ENCODE data around the gene NCOR1. TPM values are rescaled to one million over a fixed set of nuclear protein-coding genes. Genes with fewer than 3 reads are reported as not detected.
"Not testable (repeated sequence)": the region's sequence is repeated elsewhere in the genome, so short reads cannot be mapped to it uniquely, and the experiment has no call there.

Gene NCOR1
- polyA plus RNA-seq, 3 donors: 108 to 112 (median 110) TPM

DNA sequence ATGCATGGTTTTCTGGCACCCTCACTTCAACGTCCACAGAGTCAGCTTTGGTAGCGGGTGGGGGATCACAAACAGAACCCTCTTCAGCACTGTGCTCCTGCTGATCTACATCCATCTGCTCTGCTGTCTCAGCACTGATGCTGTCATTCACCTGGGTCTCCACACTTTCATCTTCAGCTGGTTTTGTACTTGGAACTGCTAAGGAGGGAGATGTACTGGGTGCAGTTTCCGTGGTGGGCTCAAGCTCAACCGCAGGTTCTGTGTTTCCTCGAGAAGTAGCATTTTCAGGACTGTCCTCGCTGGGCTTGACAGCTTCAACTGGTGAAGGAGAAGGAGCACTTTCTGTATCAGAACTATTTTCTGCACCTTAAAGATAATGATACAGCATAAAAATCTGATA lies 113.9 kb downstream of the NCOR1 start:
- DNase-seq (ENCODE audit: low read depth in 3 of 3, low spot score in 2 of 3): no peak

DNA sequence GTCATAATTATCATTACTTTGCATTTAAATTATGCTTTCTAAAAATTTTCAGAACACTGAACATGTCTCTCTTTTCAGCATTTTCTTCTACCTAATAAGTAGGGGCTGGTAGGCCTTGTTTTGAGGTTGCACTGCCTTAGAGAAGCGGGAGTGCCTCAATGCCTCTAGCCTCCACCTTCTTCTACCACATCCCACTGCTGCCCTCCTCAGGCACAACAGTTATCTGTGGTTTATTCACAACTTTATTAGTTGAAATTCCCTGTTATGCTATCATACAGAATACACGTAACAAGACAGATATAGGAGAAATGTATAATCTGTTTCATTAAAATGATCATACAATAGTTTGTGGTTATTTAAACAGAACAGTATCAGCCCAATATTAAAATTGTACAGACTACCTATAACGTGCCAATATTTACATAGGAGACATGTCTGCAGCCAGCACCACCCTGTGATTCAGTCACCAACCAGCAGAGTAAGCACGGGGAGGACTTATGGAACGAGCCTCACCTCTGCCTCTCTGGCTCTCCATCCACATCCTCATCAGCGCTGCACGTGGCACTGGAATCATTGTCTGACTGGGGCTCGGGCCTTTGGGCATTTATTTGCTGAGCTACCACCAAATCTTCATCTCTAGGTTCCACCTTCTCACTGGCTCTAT lies 114.5 kb downstream of the NCOR1 start:
- no peak for DNase-seq (ENCODE audit: low read depth in 3 of 3, low spot score in 2 of 3)

DNA sequence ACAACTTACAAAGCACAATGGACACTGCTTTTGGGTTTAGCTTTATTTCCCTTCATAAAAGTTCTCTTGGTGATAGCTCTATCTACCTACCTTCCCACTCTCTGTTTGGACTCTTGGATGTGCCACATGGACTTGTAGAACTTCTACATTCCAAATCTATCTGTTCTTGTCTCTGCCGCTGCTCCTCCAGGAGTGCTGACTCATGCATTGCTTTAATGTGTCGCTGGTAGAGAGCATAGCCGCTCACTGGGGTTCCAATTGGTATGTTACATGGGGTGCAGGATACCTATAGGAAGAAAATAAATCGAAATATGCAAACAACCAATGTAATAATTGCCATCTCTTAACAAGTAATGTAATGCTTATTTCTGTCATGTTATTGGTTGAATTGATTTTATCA lies 123.6 kb downstream of the NCOR1 start:
- no peak for DNase-seq (ENCODE audit: low read depth in 3 of 3, low spot score in 2 of 3)

DNA sequence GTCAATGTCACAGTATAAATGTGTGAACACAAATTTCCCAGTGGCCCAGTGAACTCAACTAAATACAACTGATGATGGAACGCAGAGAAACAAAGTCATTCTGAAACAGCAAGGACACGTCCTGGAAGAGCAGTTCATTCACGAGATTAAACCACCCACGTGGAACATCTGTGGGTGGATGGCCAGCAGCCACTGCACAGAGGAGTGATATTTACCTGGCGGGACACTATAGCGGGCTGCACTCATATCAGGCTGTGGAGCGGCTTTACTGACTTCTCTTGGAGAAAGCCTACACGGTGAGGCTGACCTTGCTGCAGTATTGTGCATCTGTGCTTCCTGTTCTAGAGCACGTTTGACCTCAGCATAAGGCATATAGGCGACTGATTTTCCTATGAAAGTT lies 128.4 kb downstream of the NCOR1 start:
- DNase-seq (ENCODE audit: low read depth in 3 of 3, low spot score in 2 of 3): no peak

DNA sequence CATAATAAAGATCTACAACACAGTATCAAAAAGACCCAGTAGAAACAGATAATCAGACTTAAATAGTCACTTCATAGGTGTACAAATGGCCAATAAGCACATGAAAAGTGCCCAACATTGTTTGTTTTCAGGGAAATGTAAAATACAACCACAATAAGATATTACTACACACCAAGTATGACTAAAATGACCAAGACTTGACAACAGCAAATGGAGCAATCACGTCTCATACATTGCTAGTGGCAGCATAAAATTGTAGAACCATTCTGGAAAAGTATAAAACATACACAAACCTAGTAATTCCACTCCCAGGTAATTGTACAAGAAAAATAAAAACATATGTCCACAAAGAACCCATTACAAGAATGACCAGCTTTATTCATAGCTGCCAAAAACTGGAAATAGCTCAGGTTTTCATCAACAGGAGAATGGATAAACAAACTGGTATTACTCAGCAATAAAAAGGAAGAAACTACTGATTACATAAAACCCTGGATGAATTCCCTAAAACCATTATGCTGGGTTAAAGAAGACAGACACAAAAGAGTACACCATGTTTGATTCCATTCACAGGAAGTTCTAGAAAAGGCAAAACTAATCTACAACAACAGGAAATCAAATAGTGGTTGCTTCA lies 130.2 kb downstream of the NCOR1 start:
- no peak for DNase-seq (ENCODE audit: low read depth in 3 of 3, low spot score in 2 of 3)

DNA sequence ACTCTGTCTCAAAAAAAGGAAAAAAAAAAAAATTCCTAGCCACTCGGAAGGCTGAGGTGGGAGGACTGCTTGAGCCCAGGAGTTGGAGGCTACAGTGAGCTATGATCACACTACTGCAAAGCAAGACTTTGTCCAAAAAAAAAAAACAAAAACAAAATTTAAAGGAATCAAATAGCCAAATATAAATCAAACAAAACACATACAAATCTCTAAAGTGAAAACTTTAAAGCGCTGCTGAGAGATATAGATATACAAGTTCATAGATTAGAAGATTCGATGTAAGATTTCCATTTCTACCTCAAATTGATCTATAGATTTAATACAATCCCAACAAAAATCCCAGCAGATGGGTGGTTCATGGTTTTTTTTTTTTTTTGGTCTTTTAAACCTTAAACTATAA lies 132.1 kb downstream of the NCOR1 start:
- no peak for DNase-seq (ENCODE audit: low read depth in 3 of 3, low spot score in 2 of 3)

DNA sequence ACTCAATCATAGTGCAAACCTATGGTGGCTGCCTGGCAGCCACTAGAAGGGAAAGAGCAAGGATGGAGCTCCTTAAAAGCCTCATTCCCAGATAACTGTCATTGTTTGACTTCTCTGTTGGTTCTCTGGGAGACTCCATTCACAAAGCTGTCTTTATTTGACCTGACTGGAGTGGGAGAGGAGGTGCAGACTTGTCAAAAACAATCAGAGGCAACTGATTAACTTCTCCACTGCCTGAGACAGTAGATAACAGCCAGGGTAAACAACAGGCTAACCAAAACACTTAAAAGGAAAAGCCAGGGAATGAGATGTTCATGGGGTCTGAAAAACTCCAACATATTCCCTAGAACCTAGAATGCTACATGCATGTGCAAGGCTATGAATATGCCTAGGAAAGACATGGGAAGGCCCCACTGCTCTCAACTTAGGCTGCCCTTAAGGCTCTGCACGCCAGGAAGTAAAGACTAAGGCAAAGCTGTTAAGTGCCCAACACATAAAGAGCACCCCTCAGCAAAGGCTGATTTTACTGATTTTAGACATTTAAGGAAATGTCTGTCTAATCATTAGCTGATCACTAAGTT lies 133.7 kb downstream of the NCOR1 start:
- DNase-seq (ENCODE audit: low read depth in 3 of 3, low spot score in 2 of 3): no peak

DNA sequence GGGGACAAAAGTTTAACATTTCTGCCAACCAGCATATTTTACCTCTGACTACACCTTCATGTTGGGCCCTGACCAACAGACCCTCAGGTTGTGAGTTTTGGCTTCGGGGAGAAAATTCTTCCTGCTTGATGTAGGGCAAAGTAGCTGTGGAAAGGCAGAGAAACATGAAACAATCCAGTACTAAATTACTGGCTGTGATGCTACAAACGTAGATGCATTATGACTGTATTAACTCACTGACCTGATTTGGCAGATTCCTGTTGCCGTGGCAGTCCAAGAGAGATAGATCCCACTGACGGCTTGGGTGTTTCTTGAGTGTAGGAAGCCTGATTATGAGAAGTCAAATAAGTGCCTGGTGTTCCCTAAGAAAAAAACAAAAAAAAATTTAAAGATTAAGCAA lies 135.0 kb downstream of the NCOR1 start:
- no peak for DNase-seq (ENCODE audit: low read depth in 3 of 3, low spot score in 2 of 3)

DNA sequence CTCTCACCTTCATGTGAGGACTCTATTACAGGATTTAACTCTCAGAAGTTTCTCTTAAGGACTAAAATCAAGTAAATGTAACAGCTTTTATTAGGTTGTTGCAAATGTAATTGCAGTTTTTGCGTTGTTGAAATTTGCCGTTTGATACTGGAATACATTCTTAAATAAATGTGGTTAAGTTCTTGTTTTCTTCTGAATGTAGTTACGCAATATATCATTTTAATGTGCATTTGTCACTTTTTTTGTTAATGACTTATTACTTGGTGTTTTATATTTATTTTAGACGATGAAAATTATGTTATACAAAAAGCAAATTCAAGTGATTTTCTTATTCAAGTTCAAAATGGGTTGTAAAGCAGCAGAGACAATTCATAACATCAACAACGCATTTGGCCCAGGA lies 139.4 kb downstream of the NCOR1 start:
- no peak for DNase-seq (ENCODE audit: low read depth in 3 of 3, low spot score in 2 of 3)

DNA sequence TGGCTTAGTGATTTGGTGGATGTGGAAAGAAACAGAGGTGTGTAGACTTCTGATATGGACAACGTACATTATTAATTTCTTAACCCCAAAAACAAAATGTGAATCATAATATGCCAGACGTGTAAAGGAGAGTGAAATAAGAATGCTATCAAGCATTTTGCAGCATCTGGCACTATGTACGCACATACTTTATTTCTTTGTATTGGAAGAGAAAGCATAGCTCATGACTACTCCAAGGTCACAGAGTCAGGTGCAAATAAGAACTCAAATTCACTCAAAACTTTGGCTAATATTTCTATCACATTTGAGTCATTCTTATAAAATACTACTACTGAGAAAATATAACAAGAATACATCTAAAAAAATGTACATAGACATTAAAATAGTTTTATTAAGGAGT lies 140.9 kb downstream of the NCOR1 start:
- DNase-seq (ENCODE audit: low read depth in 3 of 3, low spot score in 2 of 3): no peak

DNA sequence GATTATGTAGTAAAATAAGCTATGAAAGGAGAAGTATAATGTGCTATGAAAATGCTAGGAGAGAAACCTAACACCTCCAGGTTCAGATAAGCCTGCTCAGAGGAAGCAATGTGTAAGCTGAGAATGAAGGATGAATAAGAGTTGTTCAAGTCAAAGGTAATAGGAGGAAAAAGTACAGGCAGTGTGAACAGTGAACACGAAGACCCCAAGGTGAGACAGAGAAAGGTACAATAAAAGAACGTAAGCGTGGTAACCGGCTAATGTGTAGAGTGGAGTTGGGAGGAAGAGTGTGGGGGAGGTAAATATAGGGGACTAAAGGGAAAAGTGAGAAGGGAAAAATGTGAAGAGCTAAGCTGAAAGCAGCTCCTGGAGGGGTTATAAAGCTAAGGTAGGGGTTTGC lies 141.5 kb downstream of the NCOR1 start:
- no peak for DNase-seq (ENCODE audit: low read depth in 3 of 3, low spot score in 2 of 3)

DNA sequence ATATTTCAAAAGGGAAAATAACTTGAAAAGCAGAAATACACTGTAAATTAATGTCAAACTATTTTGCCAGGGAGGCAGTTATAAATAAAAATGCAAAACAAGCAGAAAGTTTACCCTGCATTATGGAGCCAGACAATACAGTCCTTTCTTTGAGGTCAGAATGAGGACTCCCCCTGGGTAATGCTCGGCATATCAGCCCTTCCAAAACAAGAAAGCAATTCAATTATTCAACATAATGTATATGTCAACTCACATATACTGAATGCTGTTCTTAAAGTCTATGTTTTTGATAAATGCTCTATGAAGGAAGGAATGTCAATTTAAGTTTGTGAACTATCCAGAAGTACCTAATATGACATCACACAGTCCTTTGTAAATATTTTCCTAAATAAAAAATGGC lies 143.3 kb downstream of the NCOR1 start:
- DNase-seq (ENCODE audit: low read depth in 3 of 3, low spot score in 2 of 3): no peak

DNA sequence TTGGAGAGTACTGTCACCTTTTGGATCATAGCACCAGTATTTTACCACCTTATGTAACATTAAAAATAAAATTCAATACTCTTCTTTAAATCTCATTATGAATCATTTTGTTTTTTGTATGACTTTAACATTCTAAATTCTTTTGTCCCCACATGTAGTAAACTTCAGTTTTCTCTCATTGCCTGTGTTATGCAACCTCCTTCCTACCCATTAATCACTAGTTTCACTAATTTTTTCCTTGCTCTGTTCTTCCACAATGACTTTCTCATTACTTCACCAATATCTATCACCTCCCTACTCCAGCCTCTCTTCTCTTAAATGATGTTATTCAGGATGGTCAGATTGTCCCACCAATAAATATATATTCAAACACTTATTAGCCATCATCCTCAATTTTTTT lies 147.0 kb downstream of the NCOR1 start:
- no peak for DNase-seq (ENCODE audit: low read depth in 3 of 3, low spot score in 2 of 3)

DNA sequence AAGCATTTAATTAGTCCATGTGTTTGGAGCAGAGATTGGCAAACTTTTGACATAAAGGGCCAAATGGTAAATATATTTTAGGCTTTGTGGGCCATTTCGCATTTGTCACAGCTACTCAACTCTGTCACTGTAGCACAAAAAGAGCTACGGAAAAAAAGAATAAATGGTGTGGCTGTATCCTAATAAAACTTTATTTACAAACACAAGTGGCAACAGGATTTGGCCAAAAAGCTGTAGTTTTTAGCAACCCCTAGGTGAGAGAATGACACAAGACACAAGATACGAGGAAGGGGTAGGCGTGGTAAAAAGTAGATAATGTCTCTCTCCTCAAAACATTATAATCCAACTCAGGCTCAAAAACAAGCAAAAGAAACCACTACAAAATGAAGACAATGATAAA lies 149.2 kb downstream of the NCOR1 start:
- no peak for DNase-seq (ENCODE audit: low read depth in 3 of 3, low spot score in 2 of 3)

DNA sequence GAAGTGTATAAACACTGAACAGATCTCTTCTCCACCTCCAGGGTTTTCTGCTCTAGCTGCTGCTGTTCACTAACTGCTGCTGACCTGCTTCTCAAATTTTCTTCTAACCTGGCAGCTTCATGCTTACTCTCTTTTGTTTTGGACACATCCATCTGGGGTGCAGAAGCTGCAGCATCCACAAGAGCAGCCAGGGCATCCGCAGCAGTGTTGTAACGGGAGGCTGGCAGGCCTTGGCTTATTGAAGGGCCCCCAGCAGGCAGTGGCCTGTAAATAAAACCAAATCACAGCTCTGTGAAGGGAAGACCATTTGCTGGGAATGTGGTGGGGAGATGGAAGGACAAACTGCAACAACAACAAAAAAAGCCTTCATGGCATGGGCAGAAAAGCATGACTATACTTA lies 153.7 kb downstream of the NCOR1 start:
- DNase-seq (ENCODE audit: low read depth in 3 of 3, low spot score in 2 of 3): no peak

DNA sequence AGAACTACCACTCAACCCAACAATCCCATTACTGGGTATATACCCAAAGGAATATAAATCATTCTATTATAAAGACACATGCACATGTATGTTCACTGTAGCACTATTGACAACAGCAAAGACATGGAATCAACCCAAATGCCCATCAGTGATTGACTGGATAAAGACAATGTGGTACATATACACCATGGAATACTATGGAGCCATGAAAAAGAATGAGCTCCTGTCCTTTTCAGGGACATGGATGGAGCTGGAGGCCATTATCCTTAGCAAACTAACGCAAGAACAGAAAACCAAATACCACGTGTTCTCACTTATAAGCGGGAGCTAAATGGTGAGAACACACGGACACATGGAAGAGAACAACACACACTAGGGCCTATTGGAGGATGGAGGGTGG lies 160.2 kb downstream of the NCOR1 start:
- not testable (repeated sequence) for DNase-seq (ENCODE audit: low read depth in 3 of 3, low spot score in 2 of 3)

DNA sequence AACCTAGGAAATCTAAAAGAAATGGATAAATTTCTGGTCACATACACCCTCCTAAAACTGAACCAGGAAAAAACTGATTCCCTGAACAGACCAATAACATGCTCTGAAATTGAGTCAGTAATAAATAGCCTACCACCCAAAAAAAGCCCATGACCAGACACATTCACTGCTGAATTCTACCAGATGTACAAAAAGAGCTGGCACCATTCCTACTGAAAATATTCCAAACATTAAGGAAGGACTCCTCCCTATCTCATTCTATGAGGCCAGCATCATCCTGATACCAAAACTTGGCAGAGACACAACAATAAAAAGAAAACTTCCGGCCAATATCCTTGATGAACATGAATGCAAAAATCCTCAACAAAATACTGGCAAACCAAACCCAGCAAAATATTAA lies 162.8 kb downstream of the NCOR1 start:
- no peak for DNase-seq (ENCODE audit: low read depth in 3 of 3, low spot score in 2 of 3)

DNA sequence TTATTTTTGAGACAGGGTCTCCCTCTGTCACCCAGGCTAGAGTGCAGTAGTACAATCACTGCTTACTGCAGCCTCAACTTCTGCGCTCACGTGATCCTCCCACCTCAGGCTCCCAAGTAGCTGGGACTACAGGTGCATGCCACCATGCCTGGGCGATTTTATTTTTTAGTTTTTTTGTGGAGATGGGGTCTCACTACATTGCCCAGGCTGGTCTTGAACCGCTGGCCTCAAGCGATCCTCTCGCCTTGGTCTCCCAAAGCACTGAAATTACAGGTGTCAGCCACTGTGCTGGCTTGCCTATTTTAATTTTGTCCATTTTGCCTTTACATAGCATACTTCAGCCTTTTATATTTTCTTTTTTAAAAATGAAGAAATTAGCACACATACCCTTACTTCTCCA lies 164.5 kb downstream of the NCOR1 start:
- DNase-seq (ENCODE audit: low read depth in 3 of 3, low spot score in 2 of 3): no peak

DNA sequence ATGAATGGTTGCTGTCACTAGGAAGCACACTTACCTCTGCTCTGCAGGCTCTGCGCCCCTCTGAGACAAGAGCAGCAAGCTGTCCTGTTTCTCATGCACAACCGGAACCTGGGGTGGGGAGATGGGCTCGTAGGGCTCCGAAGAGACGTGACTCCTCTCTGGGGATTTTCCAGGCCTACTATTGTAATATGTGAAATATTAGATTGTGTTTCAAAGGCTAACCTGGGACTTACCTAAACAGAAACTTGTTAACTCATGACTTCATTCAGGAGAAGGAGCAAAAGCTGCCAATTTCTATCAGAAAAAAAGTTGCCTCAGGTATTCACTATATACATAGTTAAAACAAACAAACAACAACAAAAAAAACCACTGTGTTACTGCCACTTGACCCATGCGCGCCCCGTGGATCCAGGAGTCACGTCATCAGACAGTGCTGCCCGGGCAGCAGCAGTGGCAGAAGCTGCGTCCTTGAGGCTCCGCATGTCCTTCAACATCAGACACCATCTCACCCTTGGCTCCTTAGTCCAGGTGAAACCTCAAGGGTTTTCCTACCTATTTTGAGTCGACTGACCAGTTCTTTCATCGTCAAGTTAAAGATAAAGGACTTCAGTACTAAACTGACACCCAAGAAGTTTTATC lies 166.4 kb downstream of the NCOR1 start:
- DNase-seq (ENCODE audit: low read depth in 3 of 3, low spot score in 2 of 3): no peak

DNA sequence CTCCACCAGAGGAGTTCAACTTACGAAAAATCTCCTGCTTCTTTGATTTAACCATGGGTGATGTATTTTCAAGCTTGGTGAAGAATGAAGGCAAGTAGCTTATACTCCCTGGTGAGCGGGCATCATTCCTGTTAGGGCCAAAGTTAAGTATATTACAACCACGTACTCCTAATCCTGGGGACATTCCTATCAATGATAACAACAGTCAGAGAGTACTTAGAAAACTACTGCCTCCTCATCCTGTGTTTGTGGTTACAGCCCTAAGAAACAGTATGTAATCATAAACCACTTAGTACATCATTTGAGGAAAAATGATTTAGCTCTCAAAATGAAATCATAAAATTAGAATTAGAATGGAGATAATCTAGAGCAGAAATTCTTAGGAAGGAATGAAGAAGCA lies 168.4 kb downstream of the NCOR1 start:
- no peak for DNase-seq (ENCODE audit: low read depth in 3 of 3, low spot score in 2 of 3)

DNA sequence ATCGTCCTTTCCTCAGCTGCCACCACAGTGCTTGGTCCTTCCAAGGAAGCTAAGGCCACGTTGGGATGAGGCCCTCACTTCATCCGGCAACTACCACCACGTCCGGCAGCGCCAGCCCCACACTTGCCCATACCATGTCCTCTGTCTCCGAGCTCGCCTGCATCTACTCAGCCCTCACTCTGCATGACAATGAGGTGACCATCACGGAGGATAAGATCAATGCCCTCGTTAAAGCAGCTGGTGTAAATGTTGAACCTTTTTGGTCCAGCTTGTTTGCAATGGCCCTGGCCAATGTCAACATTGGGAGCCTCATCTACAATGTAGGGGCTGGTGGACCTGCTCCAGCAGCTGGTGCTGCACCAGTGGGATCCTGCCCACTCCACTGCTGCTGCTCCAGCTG lies 170.8 kb downstream of the NCOR1 start:
- no peak for DNase-seq (ENCODE audit: low read depth in 3 of 3, low spot score in 2 of 3)

DNA sequence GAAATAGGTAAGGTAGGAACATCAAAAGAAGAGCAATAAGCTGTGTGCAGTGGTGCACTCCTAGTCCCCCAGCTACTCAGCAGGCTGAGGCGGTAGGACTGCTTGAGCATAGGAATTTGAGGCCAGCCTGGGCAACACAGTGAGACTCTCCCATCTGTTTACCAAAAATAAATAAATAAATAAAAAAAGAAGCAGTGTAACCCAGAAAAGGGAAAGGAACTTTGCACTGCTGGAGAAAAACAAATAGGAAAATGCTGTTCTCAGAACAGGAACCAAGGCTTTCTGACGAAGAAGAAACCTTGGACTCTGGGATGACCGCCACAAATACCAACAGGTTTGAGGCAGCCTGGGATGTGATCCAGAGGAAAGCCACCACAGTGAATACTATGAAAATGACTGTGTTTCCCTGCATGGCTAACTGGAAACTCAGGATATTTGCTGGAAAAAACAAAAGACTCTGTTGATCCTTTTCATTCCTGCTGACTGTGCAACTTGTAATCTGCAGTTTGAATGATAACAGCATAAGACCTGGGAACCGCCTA lies 174.6 kb downstream of the NCOR1 start:
- DNase-seq (ENCODE audit: low read depth in 3 of 3, low spot score in 2 of 3): no peak
